ENCODE results near the gene VPS16. TPM values are rescaled to one million over a fixed set of nuclear protein-coding genes. Genes with fewer than 3 reads are reported as not detected.
A peak's percentile ranks its signal among the peaks of the same experiment; 100 is the strongest.

VPS16 gene
- total and polyA plus RNA-seq, 4 donors: 14.5 to 24.3 (median 16.1) TPM

DNA sequence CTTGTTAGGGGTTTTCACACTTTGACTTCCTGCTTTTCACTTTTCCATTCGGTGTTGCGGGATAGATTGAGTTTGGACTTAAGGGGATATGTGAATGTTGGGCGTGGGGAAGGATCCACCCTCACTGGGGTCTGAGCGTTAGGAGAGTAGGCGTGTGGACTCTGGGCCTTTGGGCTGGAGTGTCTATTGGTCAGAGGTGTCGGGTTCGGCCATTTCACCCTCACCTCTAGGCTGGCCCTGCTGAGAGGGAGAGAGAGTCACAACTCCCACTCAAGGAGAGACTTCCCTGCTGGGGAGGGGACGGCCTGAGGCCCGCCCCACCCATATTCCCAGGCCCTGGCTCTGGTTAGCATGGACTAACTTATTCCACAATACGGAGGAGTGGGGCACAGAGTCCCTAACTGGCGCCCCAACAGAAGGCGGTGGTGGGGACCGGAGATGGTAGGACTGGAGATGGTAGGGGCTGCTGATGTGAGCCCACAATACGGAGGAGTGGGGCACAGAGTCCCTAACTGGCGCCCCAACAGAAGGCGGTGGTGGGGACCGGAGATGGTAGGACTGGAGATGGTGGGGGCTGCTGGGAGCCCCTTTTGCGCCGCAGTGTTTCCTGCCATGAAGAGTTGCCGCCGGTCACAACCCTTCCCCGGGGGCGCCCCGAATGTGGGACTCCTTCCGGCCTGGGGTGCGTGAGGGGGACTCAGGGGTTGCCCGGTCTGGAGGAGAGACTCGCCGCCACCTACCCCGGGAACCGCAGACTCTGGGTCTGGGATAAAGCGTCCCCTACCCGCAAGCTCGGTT, 31.3 kb downstream of the VPS16 start:
- TF ChIP-seq, protein P1, sequence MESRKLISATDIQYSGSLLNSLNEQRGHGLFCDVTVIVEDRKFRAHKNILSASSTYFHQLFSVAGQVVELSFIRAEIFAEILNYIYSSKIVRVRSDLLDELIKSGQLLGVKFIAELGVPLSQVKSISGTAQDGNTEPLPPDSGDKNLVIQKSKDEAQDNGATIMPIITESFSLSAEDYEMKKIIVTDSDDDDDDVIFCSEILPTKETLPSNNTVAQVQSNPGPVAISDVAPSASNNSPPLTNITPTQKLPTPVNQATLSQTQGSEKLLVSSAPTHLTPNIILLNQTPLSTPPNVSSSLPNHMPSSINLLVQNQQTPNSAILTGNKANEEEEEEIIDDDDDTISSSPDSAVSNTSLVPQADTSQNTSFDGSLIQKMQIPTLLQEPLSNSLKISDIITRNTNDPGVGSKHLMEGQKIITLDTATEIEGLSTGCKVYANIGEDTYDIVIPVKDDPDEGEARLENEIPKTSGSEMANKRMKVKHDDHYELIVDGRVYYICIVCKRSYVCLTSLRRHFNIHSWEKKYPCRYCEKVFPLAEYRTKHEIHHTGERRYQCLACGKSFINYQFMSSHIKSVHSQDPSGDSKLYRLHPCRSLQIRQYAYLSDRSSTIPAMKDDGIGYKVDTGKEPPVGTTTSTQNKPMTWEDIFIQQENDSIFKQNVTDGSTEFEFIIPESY (IDR thresholded peaks at IDR 0.05): no peak
- TF ChIP-seq SP1 (IDR thresholded peaks at IDR 0.05): no peak
- no peak for TF ChIP-seq HNF4A (conservative IDR thresholded peaks at IDR 0.05)
- no peak for TF ChIP-seq EGR1 (IDR thresholded peaks at IDR 0.05; ENCODE audit: low read depth in 2 of 2)
- TF ChIP-seq GABPA (IDR thresholded peaks at IDR 0.05 in 1 of 2, conservative IDR thresholded peaks at IDR 0.05 in 1 of 2): no peak
- TF ChIP-seq JUND (IDR thresholded peaks at IDR 0.05): no peak
- no peak for TF ChIP-seq RXRA (IDR thresholded peaks at IDR 0.05)
- Histone ChIP-seq H3K9ac (ENCODE audit: low read depth in 1 of 2, low read length in 2 of 2) (no peak overlapping the region), H3K27me3 (ENCODE audit: control insufficient read depth in 4 of 4, insufficient read depth in 4 of 4, low read length in 3 of 4) (no peaks in the 10 kb centered on the region), H3K27ac (ENCODE audit: low read depth in 1 of 2, low read length in 2 of 2) (no peak overlapping the region), H3K4me3 (ENCODE audit: low read depth in 1 of 3, low read length in 3 of 3) (peak overlapping the region in 2 of 3 donors; percentile 75 to 91), H3K36me3 (ENCODE audit: control insufficient read depth in 4 of 4, insufficient read depth in 3 of 4, low read depth in 1 of 4, low read length in 3 of 4) (no peaks in the 10 kb centered on the region), H3K4me1 (ENCODE audit: control insufficient read depth in 4 of 4, insufficient read depth in 4 of 4, low read length in 3 of 4) (peaks cover 4 to 28% (median 21%) of the 10 kb centered on the region in 4 donors), H3K9me3 (ENCODE audit: control insufficient read depth in 4 of 4, low read length in 3 of 4) (no peaks in the 10 kb centered on the region)
- 20% methylated on average over 34 of the region's 34 CpGs for WGBS
- DNase-seq (ENCODE audit: low spot score): no peak

DNA sequence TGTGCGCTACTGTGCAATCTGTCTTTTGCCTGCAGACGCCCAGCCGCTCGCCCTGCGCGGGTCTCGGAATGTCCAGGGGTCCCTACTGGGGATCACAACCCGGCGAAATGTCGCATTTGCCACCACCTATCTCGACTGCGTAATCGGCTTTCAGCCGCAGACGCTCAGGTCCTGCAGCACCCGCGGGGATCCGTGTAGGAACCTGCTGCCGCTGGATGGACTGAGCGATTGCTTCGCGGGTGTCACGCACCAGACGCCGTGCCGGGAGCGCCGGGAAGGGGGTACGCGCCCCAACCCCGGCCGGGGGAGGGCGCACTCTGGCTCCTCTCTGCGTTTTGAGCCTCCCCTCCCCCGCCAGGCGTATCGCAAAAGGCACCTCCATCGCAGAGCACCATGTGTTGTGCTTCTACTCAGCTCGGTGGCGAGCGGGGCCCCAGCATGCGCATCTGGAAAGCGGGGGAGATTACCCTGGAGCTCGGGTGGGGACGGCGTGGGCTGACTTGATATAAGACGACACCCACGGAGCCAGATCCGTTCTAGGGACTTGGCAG, 32.0 kb downstream of the VPS16 start:
- Histone ChIP-seq H3K4me1 (ENCODE audit: control insufficient read depth in 4 of 4, insufficient read depth in 4 of 4, low read length in 3 of 4) (peaks cover 4 to 28% (median 21%) of the 10 kb centered on the region in 4 donors), H3K9me3 (ENCODE audit: control insufficient read depth in 4 of 4, low read length in 3 of 4) (no peaks in the 10 kb centered on the region), H3K27me3 (ENCODE audit: control insufficient read depth in 4 of 4, insufficient read depth in 4 of 4, low read length in 3 of 4) (no peaks in the 10 kb centered on the region), H3K4me3 (ENCODE audit: low read depth in 1 of 3, low read length in 3 of 3) (peak overlapping the region; percentile 68 to 91 (median 75)), H3K36me3 (ENCODE audit: control insufficient read depth in 4 of 4, insufficient read depth in 3 of 4, low read depth in 1 of 4, low read length in 3 of 4) (no peaks in the 10 kb centered on the region), H3K27ac (ENCODE audit: low read depth in 1 of 2, low read length in 2 of 2) (no peak overlapping the region), H3K9ac (ENCODE audit: low read depth in 1 of 2, low read length in 2 of 2) (peak overlapping the region; percentile 33 to 64)
- peak; percentile 81 for DNase-seq (ENCODE audit: low spot score)
- no peak for TF ChIP-seq JUND (IDR thresholded peaks at IDR 0.05)
- TF ChIP-seq, protein P1 (IDR thresholded peaks at IDR 0.05): no peak
- no peak for TF ChIP-seq EGR1 (IDR thresholded peaks at IDR 0.05; ENCODE audit: low read depth in 2 of 2)
- no peak for TF ChIP-seq NR2F2 (IDR thresholded peaks at IDR 0.05)
- no peak for TF ChIP-seq FOXA2 (IDR thresholded peaks at IDR 0.05)
- TF ChIP-seq HNF4G (IDR thresholded peaks at IDR 0.05): no peak
- no peak for TF ChIP-seq YY1 (IDR thresholded peaks at IDR 0.05)
- TF ChIP-seq, protein P2, sequence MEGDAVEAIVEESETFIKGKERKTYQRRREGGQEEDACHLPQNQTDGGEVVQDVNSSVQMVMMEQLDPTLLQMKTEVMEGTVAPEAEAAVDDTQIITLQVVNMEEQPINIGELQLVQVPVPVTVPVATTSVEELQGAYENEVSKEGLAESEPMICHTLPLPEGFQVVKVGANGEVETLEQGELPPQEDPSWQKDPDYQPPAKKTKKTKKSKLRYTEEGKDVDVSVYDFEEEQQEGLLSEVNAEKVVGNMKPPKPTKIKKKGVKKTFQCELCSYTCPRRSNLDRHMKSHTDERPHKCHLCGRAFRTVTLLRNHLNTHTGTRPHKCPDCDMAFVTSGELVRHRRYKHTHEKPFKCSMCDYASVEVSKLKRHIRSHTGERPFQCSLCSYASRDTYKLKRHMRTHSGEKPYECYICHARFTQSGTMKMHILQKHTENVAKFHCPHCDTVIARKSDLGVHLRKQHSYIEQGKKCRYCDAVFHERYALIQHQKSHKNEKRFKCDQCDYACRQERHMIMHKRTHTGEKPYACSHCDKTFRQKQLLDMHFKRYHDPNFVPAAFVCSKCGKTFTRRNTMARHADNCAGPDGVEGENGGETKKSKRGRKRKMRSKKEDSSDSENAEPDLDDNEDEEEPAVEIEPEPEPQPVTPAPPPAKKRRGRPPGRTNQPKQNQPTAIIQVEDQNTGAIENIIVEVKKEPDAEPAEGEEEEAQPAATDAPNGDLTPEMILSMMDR (IDR thresholded peaks at IDR 0.05; ENCODE audit: low read depth, low read length, missing input control): peak; percentile 6
- no peak for TF ChIP-seq TAF1 (conservative IDR thresholded peaks at IDR 0.05)
- TF ChIP-seq RXRA (IDR thresholded peaks at IDR 0.05): no peak
- TF ChIP-seq, protein P3, sequence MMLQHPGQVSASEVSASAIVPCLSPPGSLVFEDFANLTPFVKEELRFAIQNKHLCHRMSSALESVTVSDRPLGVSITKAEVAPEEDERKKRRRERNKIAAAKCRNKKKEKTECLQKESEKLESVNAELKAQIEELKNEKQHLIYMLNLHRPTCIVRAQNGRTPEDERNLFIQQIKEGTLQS (IDR thresholded peaks at IDR 0.05): no peak
- TF ChIP-seq, protein P4, sequence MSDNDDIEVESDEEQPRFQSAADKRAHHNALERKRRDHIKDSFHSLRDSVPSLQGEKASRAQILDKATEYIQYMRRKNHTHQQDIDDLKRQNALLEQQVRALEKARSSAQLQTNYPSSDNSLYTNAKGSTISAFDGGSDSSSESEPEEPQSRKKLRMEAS (IDR thresholded peaks at IDR 0.05): no peak
- TF ChIP-seq RAD21 (IDR thresholded peaks at IDR 0.05): peak in 1 of 2 donors; percentile 28
- TF ChIP-seq, protein P5, sequence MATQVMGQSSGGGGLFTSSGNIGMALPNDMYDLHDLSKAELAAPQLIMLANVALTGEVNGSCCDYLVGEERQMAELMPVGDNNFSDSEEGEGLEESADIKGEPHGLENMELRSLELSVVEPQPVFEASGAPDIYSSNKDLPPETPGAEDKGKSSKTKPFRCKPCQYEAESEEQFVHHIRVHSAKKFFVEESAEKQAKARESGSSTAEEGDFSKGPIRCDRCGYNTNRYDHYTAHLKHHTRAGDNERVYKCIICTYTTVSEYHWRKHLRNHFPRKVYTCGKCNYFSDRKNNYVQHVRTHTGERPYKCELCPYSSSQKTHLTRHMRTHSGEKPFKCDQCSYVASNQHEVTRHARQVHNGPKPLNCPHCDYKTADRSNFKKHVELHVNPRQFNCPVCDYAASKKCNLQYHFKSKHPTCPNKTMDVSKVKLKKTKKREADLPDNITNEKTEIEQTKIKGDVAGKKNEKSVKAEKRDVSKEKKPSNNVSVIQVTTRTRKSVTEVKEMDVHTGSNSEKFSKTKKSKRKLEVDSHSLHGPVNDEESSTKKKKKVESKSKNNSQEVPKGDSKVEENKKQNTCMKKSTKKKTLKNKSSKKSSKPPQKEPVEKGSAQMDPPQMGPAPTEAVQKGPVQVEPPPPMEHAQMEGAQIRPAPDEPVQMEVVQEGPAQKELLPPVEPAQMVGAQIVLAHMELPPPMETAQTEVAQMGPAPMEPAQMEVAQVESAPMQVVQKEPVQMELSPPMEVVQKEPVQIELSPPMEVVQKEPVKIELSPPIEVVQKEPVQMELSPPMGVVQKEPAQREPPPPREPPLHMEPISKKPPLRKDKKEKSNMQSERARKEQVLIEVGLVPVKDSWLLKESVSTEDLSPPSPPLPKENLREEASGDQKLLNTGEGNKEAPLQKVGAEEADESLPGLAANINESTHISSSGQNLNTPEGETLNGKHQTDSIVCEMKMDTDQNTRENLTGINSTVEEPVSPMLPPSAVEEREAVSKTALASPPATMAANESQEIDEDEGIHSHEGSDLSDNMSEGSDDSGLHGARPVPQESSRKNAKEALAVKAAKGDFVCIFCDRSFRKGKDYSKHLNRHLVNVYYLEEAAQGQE (IDR thresholded peaks at IDR 0.05): no peak
- no peak for TF ChIP-seq GABPA (IDR thresholded peaks at IDR 0.05 in 1 of 2, conservative IDR thresholded peaks at IDR 0.05 in 1 of 2)
- TF ChIP-seq SP1 (IDR thresholded peaks at IDR 0.05): no peak
- under 1% methylated on average over 49 of the region's 49 CpGs for WGBS
